OCI-LY7 (cell line): Measurements from ENCODE around the gene SLC25A22.

Source experiments
- EZH2phosphoT487 ChIP-seq: fragments of 200-600 bp; sonication (generic); IDR thresholded peaks from 2 replicates; pipeline ENCODE4 v1.6.1; 2018; ENCODE audit warnings: low read depth, borderline replicate concordance, mild to moderate bottlenecking, mixed run types, antibody characterized with exemption, low read length, moderate library complexity, mixed read lengths
- TF ChIP-seq, protein P1 (sequence below): fragments of 200-600 bp; sonication (generic); conservative IDR thresholded peaks from 2 replicates; pipeline ENCODE4 v1.5.1; 2014; ENCODE audit warnings: mild to moderate bottlenecking, antibody characterized with exemption, low read length, moderate library complexity, mixed read lengths

DNA sequence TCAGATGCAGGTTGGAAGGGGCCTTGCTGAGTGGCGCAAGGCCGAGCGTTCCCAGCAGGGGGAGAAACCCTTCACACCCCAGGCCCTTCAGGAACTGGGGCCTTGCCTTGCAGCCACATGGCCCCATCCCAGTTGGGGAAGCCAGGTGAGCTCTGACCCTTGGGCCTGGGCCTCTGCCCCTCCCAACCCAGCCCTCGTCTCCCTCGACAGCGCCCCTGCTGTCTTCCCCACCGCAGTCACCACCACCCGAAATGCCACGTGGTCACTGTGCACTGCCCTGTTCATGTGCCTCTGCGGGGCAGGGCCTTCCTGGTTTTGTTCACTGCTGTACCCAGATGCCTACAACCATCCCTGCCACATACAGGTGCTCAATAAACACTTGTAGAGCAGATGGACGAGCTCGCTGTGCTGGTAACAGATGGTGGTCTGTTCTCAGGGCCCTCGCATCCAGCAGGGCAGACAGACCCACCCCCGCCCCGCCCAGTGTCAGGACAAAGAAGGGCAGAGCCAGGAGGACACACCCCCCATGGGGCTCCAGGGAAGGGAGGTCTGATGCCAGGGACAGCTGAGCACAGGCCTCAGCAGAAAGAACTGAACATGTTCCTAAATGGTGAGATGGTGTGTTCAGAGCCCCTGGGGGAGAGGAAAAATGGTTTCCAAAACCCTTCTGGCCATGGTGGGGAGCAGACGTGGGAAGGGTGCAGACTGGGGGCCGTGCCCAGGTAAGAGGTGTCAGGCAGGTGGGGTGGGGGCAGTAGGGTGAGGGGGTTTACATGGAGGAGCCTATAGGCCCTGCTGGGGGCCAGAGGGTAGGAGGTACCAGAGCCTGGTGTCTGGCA, 40.6 kb upstream of the SLC25A22 start:
- TF ChIP-seq, protein P1, sequence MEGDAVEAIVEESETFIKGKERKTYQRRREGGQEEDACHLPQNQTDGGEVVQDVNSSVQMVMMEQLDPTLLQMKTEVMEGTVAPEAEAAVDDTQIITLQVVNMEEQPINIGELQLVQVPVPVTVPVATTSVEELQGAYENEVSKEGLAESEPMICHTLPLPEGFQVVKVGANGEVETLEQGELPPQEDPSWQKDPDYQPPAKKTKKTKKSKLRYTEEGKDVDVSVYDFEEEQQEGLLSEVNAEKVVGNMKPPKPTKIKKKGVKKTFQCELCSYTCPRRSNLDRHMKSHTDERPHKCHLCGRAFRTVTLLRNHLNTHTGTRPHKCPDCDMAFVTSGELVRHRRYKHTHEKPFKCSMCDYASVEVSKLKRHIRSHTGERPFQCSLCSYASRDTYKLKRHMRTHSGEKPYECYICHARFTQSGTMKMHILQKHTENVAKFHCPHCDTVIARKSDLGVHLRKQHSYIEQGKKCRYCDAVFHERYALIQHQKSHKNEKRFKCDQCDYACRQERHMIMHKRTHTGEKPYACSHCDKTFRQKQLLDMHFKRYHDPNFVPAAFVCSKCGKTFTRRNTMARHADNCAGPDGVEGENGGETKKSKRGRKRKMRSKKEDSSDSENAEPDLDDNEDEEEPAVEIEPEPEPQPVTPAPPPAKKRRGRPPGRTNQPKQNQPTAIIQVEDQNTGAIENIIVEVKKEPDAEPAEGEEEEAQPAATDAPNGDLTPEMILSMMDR: no peak
- TF ChIP-seq EZH2phosphoT487: no peak
